AG09309 (cell line): ENCODE results near the gene ASB2.

Experiments used
- DNase-seq: peaks from one replicate; pipeline ENCODE4 v3.0.0-alpha.2; 2010; ENCODE audit warnings: low read depth
- H3K4me3 ChIP-seq: 2 replicates; pipeline ENCODE4 v1.5.1; 2011; ENCODE audit warnings: mild to moderate bottlenecking, low read depth, low read length, moderate library complexity; ENCODE audit not compliant: control insufficient read depth
- TF ChIP-seq, protein P1 (sequence below): IDR thresholded peaks from 2 replicates; pipeline ENCODE4 v1.5.1; 2011; ENCODE audit warnings: mild to moderate bottlenecking, low read depth, low read length, inconsistent platforms; ENCODE audit not compliant: insufficient read depth, control insufficient read depth; ENCODE audit errors: missing control alignments

Gene ASB2

DNA sequence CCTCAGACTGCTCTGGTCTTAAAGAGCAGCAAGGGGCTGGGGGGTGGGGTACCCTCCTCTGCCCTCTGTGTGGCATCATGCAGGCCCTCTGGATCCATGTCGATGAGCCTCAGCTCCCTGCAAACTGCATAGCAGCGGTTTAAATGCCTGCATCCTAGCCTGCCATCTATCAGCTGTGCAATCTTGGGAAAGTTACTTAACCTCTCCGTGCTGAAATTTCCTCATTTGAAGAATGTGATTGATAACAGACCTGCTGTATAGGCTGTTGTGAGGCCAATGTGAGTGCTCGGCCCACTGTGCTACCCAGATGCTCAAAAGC is 45.4 kb downstream of the ASB2 start:
- TF ChIP-seq, protein P1, sequence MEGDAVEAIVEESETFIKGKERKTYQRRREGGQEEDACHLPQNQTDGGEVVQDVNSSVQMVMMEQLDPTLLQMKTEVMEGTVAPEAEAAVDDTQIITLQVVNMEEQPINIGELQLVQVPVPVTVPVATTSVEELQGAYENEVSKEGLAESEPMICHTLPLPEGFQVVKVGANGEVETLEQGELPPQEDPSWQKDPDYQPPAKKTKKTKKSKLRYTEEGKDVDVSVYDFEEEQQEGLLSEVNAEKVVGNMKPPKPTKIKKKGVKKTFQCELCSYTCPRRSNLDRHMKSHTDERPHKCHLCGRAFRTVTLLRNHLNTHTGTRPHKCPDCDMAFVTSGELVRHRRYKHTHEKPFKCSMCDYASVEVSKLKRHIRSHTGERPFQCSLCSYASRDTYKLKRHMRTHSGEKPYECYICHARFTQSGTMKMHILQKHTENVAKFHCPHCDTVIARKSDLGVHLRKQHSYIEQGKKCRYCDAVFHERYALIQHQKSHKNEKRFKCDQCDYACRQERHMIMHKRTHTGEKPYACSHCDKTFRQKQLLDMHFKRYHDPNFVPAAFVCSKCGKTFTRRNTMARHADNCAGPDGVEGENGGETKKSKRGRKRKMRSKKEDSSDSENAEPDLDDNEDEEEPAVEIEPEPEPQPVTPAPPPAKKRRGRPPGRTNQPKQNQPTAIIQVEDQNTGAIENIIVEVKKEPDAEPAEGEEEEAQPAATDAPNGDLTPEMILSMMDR: no peak
- H3K4me3 ChIP-seq: no peak overlapping the region
- DNase-seq: no peak

DNA sequence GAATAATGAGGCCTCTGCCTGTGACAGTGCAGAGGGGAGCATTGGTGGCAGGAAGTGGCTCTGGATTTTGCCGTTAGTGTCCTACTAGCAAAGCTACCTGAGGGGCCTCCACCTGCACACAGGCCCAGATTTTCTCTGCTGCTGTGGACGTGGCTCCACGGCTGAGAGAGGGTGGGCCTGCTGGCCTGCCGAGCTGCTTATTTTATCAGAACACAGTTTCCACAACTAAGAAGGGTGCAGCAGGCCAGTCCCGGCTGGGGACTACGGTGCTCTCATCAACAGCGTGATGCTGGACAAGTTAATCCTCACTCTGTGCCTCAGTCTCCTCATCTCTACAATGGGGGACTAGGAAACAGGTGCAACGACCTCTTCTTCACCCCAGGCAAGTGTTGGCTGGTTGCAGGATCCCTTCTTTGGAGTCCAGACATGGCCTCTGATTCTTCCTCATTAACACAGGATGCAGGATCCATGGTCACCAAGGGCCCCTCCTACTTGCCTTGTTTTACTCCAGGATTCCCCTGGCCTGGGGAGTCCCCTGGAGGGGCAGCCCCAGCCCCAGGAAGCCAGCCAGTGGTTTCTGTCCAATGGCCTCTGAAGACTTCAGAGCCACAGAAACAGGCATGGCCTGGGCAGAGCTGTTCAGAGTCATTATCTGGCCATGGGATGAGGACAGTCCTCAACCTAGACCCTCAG is 45.9 kb downstream of the ASB2 start:
- no peak overlapping the region for H3K4me3 ChIP-seq
- no peak for DNase-seq
- TF ChIP-seq, protein P1: no peak

DNA sequence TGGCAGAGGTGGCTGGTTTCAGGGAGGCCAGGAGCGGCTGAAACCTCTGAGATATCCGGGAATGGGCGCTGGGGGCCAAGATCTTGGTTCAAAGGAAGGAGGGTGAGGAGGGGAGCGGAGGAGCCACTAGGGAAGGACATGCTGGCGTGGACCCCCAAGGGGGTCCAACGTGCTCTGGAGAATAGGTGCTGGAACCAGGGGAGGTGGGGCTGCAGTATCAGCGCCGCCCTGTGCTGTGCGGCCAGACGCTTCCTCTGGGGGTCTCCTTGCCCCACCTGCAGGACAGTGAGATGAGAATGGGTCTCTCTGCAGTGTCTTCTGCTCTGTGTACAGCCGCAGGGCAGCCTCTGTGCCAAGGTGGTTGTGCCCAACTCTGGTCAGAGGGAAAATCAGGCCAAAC is 46.7 kb downstream of the ASB2 start:
- TF ChIP-seq, protein P1: no peak
- DNase-seq: no peak
- no peak overlapping the region for H3K4me3 ChIP-seq

DNA sequence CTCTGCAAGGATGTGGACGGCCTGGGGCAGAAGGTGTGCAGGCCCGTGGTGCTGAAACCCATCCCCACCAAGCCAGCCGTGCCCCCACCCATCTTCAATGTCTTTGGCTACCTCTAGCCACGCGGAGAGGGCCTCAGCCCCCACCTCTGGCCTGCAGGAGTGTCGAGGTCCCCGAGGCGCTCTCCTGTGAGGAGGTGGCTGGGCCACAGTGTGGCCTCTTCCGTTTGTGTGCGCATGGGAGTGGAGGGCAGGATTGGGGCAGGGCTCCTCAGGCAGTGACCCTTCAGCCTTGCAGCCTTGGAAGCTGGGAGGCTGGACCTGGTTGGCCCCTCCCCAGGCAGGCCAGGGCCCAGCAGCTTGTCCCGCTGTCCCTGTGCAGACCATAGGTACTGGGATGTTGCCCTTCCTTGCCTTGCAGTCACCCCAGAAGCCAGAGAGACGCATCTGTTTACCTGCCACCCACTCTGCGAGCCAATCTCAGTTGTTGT is 47.3 kb downstream of the ASB2 start:
- TF ChIP-seq, protein P1: no peak
- no peak for DNase-seq
- no peak overlapping the region for H3K4me3 ChIP-seq

DNA sequence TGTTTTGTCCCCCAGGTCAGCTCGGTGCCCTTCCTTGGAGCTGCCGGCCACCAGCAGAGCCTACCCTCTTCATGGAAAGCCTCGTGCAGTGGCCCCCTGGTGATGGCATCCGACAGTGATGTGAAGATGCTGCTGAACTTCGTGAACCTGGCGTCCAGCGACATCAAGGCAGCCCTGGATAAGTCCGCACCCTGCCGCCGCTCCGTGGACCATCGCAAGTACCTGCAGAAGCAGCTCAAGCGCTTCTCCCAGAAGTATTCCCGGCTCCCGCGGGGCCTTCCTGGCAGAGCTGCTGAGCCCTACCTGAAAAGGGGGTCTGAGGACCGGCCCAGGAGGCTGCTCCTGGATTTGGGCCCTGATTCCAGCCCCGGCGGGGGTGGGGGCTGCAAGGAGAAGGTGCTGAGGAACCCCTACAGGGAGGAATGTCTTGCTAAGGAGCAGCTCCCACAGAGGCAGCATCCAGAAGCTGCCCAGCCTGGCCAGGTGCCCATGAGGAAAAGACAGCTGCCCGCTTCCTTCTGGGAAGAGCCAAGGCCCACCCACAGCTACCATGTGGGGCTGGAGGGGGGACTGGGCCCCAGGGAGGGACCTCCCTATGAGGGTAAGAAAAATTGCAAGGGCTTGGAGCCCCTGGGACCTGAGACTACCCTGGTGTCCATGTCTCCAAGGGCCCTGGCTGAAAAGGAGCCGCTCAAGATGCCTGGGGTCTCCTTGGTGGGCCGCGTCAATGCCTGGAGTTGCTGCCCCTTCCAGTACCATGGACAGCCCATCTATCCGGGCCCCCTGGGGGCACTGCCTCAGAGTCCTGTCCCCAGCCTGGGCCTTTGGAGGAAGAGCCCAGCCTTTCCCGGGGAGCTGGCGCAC is 48.0 kb downstream of the ASB2 start:
- TF ChIP-seq, protein P1: no peak

DNA sequence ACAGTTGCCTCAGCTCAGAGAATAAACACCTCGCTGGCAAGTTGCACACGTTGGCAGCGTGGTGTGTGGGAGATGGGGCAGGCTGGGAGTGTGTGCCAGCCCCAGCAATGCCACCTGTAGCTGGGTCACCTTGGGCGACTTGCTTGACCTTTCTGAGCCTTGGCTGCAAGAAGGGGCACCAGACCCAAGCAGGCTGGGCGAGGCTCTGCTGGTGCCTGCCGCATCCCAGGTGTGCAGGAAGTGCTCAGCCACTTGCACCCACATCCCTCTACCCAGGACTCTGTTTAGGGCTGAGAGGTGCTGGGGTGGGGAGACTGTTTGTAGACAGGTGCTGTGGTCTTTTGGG is 48.6 kb downstream of the ASB2 start:
- TF ChIP-seq, protein P1: no peak
- no peak overlapping the region for H3K4me3 ChIP-seq
- DNase-seq: no peak

More for the DNA sequence above, 48.0 kb downstream of the ASB2 start:
- no peak for DNase-seq
- no peak overlapping the region for H3K4me3 ChIP-seq
